Stimulated activated CD4-positive, alpha-beta T cell treated with anti-CD3 and anti-CD28 coated beads, Interleukin-2, amount 100 ng/mL, for 48 hours (primary cell): ENCODE measurements around the gene LEAP2.

ENCODE experiments used
- DNase-seq, 2 donors: peaks; one replicate each; pipeline ENCODE4 v3.0.0-alpha.2; 2020

The LEAP2 gene, protein sequence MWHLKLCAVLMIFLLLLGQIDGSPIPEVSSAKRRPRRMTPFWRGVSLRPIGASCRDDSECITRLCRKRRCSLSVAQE

DNA sequence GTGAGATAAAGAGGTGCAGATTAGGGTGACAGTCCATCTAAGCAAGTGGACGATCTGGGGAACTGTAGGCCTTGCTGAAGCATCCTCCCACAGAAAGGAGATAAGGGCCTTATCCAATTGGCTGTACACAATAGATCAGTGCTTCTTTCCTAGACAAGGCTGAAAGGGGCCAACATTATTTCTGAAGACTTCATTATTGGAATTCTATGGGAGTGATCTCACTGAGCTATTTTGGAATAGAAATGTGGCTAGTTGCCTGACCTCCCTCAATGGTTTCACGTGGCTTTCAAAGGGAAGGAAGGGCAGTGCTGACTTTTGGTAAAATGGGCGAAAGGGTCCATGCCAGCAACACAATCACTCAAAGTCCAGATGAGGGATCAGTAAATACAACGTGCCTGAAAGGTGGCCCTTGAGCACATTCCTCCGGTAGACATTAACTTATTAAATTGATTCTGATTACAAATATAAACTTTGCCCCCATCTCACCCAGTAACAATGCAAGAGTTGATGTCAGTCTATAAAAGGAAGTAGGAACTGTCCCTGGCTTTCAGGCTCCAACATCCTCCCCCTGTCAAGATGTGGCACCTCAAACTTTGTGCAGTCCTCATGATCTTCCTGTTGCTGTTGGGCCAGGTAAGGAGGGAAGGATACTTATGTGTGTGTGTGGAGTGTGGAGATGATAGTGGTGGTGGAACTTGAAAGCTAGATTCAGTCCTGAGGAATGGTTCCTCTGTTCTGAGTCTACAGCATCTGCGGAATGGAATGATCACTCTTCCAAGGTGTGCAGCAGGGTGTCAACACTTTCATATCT, at the start of gene LEAP2:
Gene LEAP2 (plus strand): TSS at position 550 of the 811 bp plus-strand sequence. CDS start 27 bp downstream, at position 577.
- DNase-seq = no peak

DNA sequence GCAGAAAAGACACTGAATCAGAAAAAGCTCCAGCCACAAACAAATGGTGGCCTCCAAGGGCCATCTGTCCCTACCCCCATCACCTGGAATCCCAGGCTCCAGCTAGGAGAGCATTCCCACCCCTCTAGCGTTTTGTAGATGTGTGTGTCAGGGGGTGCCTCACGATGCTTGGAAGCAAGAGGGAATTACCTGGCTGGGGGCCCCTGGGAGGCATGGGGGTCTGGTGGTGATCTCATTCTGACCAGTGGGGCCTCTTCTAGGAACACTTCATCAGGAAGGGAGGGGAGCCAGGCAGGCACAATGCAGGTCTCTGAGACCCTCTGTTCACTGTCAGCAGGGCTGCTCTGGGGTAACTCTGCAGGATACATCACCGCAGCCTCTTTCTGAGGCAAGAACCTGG, 49.0 kb upstream of the LEAP2 start:
- no peak for DNase-seq

DNA sequence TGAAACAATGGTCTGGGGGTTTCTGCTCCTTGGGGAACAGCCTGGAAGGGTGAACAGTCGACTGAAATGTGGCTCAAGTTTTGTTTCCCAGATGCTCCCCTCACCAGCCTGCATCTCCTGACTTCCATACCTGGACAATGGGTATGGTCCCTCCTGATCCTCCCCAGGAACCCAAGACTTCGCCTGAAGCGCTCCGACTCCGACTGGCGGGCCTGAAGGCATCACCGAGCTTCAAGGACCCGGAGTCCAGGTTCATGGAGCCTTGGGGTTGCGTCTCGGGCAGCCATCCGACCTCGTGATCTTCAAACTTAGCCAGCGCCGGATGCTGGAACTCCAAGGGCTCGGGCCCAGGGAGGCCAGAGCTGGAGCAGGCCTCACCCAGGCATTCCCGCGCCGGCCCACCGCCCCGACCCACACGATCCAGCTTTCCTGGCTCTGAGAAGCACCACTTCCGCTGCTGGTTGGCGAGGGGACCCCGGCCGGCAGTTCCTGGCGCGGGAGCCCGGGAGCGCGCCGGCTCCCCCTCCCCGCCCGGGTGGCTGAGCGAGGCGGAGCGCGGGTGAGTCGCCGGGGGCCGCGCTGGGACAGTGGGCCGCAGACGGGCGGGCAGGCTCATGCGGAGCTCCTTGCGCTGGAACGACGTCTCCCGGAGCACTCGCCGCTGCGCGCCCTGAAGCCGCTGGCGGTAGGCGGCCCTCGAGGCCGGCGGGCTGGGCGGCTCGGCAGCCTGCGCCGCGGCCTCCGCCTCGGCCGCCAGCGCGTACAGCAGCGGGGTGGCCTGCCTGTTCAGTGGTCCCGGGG, 48.2 kb upstream of the LEAP2 start:
- DNase-seq = no peak

DNA sequence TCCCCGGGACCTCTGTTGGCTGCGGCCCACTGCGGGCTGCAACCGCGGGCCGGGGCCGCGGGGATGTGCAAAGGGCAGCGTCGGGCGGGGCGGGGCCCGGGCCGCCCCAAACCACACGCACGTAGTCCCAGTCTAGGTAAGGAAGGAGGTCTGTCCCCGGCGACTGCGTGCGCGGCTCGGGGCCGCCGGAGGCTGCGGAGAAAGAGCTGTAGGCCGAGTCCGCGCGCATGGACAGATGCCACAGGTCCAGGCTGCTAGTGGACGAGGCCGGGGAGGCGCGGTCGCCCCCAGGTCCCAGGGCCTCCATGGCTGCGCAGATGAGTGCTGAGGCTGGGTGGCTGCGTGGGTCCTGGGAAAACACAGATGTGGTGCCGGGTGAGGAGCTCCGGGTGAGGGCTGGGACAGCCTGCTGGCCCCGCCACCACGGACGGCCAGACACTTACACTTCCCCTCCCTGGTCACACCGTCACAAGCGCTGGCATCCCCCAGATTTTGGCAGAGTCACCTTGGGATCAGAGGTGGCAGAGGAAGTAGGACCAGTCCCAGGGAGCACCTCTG, 47.6 kb upstream of the LEAP2 start:
- DNase-seq = no peak

DNA sequence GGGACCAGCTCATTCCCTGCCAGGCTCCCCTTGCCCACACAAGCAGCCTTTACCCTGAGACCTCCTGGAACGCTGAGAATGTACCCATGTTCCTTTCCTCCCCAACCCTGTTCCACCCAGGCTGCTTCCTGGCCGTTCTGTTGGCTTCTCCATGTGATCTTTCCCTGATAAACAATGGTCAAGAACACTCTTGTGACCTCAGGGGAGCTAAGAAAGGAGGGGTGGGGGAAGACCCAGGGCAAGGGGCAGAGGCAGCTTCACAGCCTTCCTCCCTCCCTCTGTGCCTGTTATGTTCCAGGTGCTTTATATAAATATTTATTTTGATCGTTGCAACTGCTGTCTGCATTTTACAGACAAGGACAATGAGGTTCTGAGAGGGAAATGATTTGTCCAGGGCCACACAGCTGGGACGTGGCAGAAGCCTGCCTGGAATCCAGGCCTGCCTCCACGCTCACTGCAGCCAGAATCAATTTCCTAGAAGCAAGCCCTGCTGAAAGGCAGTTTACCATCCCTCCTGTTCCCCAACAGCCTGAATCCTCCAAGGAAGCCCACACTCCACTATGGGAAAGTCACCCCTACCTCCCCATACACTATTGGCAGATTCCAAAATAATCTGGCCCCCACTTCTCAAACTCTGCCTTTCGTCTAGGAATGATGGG, 46.9 kb upstream of the LEAP2 start:
- DNase-seq = no peak

DNA sequence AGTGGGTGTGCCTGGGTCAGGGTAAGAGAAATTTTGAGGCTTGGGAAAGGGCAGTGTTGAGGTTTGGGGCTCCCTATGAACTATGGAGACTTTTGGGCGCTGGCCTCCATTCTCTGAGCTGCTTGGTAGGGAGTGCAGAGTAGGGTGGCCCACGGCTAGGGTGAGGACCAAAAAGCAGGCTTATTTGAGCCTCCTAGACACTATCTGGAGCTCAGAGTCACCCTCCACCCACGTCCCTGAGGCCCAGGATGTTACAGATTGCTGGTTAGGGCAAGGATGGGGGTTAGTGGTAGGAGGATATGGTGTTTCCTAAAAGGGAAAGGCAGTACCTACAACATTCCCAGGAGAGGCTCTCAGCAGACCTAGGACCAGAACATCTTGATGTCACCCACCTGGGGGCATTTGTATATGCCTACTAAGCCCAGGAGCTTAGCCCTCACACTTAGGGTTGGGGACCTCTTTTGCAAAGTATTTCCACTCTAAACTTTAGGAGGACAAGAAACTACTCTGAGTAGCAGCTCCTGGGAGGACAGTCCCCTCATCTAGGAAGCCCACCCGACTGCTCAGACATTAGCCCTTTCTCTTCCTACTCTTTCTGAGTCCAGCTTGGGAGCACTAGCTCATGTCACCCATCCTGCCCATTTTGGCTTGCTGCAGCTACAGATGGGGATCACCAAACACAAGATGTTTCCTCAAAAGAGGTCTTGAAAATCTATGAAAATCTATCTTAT, 45.4 kb upstream of the LEAP2 start:
- no peak for DNase-seq

DNA sequence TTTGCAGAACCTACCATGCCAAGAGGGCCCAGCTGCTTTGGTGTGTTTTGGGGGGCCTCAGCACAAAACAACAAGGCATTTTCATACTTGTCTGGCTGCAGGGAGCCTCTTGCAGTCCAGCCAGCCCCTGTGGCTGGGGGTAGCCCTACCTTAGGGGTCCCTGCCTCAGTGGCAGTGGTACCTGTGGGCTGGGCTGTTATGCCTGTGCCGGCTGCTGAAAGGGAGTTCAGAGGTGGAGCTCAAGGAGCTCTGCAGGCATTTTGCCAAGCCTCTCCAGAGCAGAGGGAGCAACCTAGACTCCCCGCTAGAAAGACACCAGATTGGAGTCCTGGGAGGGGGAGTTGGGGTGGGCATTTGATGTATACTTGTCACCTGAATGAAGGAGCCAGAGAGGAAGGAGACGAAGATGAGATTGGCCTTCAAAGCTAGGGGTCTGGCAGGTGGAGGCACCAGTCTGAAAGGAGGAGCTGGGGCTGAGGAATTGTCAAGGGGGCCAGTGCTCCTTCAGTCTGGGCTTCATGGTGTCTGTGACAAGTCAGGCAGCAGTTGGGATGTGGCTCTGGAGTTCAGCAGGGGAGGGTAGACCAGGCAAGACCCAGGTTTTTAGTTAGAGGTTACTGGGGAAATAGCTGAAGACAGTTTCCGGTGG, 44.5 kb upstream of the LEAP2 start:
- DNase-seq = no peak

DNA sequence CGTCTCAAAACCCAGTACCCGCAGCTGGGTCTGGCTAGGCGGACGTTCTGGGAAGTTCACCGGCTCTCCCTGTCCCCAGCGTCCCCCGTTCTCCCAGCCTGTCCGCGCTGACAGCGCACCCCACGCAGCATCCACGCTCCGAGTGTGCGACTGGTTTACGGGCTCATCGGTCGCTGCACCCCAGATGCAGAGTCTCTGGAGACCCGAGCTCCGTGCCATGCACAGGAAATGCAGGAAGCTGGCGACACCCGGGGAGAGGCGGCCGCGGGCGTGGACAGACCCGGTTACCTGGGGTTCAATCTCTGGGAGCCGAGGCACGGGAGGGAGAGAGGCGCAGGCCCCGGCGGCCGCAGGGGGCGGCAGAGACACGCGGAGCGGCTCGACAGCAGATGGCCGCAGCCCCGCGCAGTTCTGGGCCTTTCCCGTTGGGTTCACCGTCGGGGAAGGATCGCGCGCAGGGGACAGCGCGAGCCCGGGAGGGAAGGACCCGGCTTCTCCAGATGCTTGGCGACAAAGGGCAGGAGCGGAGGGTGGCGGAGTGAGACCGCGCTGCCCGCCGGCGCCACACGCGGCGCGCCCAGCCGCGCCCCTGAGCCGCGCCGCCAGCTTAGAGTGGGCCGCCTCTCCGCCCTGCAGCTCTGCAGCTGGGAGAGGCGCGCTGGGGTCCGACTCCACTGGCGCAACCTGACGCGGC, 43.6 kb upstream of the LEAP2 start:
- peak; percentile 63 to 65 for DNase-seq

DNA sequence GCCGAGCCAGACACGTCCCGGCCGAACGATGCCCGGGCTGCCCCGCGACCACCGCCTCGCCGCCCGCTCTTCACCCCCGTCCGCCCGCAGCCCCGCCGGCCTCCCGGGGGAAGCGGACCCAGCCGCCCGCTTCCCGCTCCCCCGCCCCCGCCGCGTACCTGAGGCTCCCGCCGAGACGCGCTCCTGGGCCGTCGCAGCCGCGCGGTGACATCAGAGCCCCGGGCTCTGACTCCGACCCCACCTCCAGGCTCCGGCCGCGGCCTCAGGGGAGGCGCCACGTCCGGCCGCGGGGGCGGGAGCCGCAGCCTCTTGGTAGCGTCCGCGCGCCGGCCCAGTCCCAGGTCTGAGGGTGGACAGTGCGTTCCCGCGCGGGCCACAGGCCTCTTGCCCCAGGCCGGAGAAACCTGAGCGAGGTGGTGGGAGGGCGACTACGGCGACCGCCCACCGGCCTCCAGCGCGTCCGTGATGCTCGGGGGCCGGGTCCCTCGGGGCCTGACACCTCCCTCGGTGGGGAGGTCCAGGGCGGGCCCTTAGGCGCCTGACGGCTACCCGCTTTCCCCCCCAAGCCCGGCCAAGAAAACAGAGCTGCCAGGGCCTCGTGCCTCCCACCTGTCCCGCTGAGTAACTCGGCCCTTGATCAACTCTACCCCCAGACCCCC, 42.9 kb upstream of the LEAP2 start, which contains the start of gene SHROOM1:
Gene SHROOM1 (minus strand): TSS at position 212 of the 659 bp plus-strand sequence. CDS start 4,507 bp downstream, outside the sequence.
- DNase-seq = no peak

DNA sequence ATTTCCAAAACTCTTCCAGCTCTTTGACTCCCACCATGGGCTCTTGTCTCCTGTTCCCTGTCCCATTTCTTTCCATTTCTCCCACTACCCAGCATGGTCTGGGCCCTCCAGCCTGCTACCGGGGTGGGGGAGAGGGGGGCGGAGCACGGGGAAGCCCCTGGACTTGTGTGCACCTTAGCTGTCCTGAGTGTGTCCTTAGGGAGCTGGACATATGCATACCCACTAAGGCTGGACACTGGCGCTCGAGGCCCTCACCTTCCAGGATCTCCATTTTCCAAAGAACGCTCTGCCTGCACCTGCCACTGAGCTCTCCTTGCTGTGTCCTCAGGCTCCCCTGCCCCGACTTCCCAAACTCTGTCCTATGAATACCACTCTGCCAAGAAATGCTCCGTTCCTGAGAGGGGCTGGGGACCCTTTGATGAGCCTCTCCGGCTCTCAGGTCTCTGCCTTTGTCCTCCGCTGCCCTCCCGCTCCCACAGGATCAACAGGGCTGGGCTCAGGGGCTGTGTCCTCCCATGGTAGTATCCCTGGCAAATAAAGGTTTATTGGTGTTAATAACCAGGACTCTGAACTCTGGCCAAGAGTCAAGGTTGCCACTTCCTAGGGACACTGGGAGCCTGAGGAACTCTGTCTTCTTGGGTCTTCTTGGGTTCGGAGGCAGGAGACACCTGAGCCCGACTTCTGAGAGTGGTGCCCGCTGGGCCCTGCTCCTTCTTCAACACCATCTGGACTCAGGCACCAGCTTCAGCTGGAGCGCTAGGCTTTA, 42.2 kb upstream of the LEAP2 start:
- DNase-seq = no peak

DNA sequence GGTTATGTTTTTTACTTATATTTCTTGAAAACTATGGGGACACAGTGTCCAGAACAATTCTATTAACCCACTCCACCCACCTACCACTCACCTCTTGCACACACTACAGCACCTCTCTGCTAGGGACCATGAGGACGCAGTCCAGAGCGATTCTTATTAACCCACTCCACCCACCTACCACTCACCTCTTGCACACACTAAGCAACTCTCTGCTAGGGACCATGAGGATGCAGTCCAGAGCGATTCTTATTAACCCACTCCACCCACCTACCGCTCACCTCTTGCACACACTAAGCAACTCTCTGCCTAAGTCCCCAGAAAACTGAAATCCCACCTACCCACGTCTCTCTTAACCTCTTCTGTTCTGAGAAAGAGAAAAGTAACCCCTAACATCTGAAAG, 40.9 kb upstream of the LEAP2 start:
- no peak for DNase-seq

DNA sequence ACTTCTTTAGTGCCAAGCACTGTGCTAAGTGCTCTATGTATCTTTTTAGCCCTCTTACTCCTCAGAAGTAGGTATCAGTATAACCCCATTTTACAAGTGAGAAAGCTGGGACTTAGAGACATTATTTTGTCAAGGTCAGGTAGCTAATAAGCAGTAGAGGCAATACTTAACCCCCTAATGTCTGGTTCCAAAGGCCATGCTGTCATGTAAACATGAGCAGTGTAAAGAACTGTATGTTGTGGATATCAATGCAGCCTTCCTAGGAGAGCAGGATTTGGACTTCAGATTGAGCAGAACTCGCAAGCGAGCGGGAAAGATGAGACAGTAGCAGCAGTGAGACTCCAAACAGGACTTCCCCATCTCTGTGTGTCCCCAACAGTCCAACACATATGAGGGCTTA, 39.4 kb upstream of the LEAP2 start:
- DNase-seq = no peak

DNA sequence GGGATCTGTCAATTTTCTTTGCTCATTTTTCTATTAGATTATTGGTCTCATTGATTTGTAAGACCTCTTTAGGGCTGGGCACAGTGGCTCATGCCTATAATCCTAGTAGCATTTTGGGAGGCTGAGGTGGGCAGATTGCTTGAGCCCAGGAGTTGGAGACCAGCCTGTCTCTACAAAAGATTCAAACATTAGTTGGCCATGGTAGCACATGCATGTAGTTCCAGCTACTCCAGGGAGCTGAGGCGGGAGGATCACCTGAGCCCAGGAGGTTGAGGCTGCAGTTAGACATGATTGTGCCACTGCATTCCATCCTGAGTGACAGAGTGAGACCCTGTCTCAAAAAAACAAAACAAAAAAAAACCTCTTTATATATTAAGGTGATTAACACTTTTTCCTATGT, 36.6 kb upstream of the LEAP2 start:
- no peak for DNase-seq

DNA sequence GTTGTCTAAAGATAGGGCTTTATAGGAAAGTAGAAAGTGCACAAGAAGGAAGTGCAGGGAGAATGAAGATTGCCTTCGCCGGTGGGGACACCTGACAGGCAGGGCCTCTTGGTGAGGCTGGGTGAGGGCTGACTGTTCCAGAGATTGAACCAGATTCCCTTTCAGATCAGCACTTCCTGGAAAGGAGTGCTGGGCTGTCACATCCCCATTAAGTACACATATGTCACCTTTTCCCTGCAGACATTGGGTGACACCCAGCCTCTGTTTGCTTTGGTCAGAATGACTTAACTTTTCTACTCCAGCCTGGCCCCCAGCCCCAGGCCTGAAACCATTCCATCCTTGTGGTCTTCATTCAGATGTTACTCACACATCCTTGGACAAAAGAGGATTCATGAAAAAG, 35.6 kb upstream of the LEAP2 start:
- DNase-seq = no peak

DNA sequence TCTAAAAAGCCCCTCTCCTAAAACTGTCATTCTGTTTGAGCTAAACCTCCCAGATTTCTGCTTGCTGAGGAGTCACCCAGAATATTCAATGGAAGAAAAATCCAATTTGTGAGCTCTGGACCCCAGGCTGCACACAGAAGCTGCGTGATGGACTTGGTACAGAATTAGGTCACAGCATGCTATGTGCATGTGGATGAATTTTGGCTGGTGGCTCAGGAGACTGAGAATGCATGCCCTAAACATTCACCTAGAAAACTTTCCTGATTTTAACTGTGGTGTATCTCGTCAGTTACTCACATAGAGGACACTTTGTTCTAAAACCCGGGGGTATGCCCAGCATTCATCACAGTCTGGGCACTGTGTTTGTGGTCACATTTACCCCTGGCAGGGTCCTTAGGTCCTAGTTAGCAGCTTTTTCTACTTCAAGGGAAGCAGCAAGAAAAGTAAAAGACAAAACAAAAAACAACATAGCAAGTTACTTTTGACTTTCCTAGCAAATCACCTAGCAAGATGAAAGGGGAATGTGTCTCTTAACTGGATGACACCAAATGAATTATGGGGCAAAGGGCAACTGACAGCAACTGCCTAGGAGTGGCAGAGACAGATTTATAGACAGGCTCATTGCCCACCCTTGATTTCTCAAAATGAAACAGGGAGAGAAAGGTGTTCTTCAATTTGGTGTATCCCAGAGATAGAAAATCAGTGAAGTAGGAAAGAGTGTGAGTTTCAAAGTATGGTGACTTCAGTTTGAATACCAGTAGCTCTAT, 34.8 kb upstream of the LEAP2 start:
- no peak for DNase-seq

DNA sequence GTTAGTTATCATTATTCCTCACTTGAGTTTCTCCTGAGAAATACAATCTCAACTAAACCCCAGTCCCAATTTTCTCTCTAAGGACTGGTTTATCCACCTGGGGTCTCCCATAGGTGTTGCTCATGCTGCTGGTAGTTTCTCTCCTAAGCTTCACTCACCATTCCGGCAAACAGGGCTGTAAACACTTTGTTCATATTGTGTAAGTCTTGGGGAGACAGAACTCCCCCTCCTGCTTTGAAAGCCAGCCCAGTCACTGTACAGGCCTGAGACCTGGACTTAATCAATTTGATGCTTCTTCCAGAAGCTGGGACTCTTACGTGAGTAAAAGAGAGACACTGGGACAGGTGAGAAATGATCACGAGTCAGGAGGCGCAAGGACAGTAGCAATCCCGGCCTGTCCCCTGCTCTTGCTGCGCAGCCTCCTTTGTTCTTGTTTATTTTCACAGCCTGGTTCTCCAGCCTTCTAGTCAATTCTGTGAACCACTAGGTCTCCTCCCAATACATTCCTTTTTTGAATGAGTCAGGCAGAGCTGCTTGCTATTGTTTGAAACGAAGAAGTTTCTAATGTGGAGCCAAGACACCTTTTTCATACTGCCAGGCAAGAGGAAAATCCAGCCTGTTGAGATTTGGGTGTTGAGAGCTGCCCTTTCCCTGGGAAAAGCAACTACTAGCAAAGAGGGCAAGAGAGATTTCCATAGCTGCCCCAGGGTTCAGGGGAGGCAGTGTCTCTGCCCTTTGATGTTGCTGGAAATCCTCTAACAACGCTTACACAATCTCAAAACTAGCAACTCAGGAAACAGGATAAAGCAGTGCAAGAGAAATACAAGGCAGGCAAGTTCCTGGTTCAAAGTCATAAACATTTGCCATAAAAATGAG, 33.8 kb upstream of the LEAP2 start:
- DNase-seq = no peak

DNA sequence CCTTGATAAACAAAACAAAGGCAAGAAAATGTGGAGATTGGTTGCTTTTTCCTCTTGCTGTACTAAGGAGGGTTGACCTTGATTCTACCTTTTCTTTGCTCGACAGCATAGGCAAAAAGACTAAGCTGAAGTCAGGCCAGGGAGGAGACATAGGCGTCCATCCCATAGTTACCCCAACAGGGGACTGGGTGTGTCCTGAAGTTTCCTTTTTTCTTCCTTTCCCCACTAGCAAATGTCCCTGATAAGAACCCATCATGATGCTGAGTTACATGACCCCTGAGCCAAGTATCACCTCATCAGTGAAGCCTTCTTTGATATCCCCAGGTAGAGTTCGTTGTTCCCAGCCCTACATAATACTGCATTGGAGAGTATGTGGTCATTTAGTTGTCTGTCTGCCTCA, 33.2 kb upstream of the LEAP2 start:
- no peak for DNase-seq

DNA sequence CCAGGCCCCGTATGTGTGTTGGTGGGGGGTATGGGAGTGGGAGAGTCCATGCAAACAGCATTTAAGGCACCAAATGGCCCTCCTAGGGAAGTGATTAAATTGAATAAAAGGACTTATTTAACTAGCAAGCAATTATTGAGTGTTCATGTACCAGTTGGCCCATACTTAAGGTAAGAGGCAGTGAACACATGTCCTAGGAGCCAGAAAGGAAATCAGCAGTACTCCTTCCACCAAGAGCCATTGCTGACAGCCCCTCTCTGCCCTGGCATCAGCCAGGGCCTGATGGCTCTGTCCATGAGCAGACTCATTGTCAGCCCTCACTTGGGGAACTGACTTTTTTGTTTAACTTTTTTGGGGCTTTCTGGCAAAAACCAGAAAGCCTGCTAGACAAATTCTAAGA, 32.6 kb upstream of the LEAP2 start:
- no peak for DNase-seq
